ENCODE data around the gene RASGRP2.

DNA sequence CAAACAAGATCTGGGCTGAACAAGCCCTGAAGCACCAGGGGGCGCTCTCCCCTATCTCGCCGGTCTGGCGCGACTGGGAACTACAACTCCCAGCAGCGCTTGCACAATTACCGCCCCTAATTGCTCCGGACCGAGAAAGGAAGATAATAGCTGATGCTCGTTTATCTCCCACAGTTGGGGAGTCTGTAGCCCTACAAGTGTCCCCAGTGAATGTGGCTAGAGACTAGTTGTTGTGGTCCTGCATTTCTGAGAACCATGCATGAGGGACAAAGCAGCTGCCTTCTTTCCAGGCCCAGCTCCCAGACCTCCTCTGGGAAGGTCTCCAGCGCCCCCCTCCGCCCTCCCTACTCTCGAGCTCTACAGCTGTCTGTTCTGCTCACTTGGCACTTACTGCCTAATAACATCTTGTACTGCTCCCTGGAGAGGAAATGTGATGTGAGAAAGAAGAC is 55.4 kb downstream of the RASGRP2 start:
- TF ChIP-seq, protein P1, sequence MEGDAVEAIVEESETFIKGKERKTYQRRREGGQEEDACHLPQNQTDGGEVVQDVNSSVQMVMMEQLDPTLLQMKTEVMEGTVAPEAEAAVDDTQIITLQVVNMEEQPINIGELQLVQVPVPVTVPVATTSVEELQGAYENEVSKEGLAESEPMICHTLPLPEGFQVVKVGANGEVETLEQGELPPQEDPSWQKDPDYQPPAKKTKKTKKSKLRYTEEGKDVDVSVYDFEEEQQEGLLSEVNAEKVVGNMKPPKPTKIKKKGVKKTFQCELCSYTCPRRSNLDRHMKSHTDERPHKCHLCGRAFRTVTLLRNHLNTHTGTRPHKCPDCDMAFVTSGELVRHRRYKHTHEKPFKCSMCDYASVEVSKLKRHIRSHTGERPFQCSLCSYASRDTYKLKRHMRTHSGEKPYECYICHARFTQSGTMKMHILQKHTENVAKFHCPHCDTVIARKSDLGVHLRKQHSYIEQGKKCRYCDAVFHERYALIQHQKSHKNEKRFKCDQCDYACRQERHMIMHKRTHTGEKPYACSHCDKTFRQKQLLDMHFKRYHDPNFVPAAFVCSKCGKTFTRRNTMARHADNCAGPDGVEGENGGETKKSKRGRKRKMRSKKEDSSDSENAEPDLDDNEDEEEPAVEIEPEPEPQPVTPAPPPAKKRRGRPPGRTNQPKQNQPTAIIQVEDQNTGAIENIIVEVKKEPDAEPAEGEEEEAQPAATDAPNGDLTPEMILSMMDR (IDR thresholded peaks at IDR 0.05): peak in 3 of 4 experiments; percentile 93 to 96 (median 94)
- no peak for TF ChIP-seq POLR2A (IDR thresholded peaks at IDR 0.05)
